NCI-H2196 treated with DMSO at 0.1 percent for 48 hours (cell line): Measurements from ENCODE around the gene TRAM2.

ENCODE experiments used
- DNase-seq: peaks from one replicate; lab custom pipeline; 2025; ENCODE audit not compliant: unreplicated experiment; lab: John Stamatoyannopoulos, UW

TRAM2 gene

GRCh38 chr6:52512199-52512598, 64.7 kb downstream of the TRAM2 start:
- DNase-seq: no peak

- no peak for DNase-seq
Observed at GRCh38 chr6:52511572-52512151, 65.2 kb downstream of the TRAM2 start.

GRCh38 chr6:52511163-52511562, 65.7 kb downstream of the TRAM2 start:
- DNase-seq: no peak

- no peak for DNase-seq
Observed at GRCh38 chr6:52510213-52510562, 66.7 kb downstream of the TRAM2 start.

- DNase-seq: no peak
Observed at GRCh38 chr6:52509281-52510212, 67.3 kb downstream of the TRAM2 start.

GRCh38 chr6:52508261-52508739, 68.6 kb downstream of the TRAM2 start:
- DNase-seq: no peak

GRCh38 chr6:52507557-52508260, 69.2 kb downstream of the TRAM2 start:
- DNase-seq: no peak

- no peak for DNase-seq
Observed at GRCh38 chr6:52506476-52506875, 70.4 kb downstream of the TRAM2 start.

GRCh38 chr6:52505726-52506409, 71.0 kb downstream of the TRAM2 start:
- no peak for DNase-seq

- DNase-seq: no peak
Observed at GRCh38 chr6:52504782-52505136, 72.1 kb downstream of the TRAM2 start.

- peak; percentile 97 for DNase-seq
Observed at GRCh38 chr6:52503851-52504781, 72.7 kb downstream of the TRAM2 start.

- no peak for DNase-seq
Observed at GRCh38 chr6:52503323-52503747, 73.5 kb downstream of the TRAM2 start.

- no peak for DNase-seq
Observed at GRCh38 chr6:52502306-52503029, 74.4 kb downstream of the TRAM2 start.

- no peak for DNase-seq
Observed at GRCh38 chr6:52500238-52501129, 76.4 kb downstream of the TRAM2 start.

GRCh38 chr6:52499681-52500236, 77.1 kb downstream of the TRAM2 start:
- DNase-seq: no peak

GRCh38 chr6:52499026-52499425, 77.8 kb downstream of the TRAM2 start:
- no peak for DNase-seq

- no peak for DNase-seq
Observed at GRCh38 chr6:52498538-52499017, 78.3 kb downstream of the TRAM2 start.
